DOHH2 (cell line): ENCODE data around the gene IL1R1.

Source experiments
- EZH2phosphoT487 ChIP-seq: fragments of 200-600 bp; sonication (generic); IDR thresholded peaks from 2 replicates; pipeline ENCODE4 v1.6.1; 2017; ENCODE audit warnings: borderline replicate concordance, mild to moderate bottlenecking, antibody characterized with exemption, low read length, moderate library complexity, mixed read lengths
- TF ChIP-seq, protein P1 (sequence below): fragments of 200-600 bp; sonication (generic); IDR thresholded peaks from one replicate; pipeline ENCODE4 v1.5.1; 2014; ENCODE audit warnings: antibody characterized with exemption, mild to moderate bottlenecking, low read depth, low read length; ENCODE audit not compliant: poor library complexity, severe bottlenecking

DNA sequence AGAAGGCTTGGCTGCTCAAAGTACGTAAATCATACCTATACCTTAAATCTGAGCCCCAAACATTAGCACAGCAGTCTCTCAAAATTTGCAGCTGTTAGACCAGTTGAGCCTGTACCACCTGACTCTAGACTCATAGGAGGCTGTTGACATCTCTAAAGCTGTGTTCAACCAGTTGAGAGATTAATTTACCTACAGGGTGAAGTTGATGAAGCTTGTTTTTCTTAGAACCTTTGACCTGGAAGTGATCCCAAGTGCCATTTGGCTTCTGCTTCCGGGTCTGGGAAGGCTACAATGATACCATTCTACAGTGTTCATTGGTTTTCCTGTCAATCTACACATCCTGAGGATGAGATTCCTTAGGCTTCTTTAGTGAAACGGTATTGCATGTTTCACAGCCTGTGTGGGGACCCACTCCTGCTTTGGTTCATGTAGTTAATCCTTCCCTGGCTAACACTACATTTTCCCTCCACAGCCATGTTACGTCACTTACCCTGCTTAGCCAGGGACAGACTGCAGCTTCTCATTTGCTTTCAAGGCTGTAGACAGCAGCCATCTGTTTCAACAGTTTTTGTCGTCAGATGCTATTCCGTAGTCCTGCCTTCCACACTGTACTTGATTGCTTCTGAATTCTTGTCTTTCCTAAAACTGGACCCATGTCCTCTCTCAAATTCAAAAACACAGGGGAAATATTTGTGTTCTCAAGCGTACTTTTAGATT is 39.5 kb downstream of the IL1R1 start:
- TF ChIP-seq EZH2phosphoT487: no peak
- TF ChIP-seq, protein P1, sequence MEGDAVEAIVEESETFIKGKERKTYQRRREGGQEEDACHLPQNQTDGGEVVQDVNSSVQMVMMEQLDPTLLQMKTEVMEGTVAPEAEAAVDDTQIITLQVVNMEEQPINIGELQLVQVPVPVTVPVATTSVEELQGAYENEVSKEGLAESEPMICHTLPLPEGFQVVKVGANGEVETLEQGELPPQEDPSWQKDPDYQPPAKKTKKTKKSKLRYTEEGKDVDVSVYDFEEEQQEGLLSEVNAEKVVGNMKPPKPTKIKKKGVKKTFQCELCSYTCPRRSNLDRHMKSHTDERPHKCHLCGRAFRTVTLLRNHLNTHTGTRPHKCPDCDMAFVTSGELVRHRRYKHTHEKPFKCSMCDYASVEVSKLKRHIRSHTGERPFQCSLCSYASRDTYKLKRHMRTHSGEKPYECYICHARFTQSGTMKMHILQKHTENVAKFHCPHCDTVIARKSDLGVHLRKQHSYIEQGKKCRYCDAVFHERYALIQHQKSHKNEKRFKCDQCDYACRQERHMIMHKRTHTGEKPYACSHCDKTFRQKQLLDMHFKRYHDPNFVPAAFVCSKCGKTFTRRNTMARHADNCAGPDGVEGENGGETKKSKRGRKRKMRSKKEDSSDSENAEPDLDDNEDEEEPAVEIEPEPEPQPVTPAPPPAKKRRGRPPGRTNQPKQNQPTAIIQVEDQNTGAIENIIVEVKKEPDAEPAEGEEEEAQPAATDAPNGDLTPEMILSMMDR: no peak
